Activated naive CD8-positive, alpha-beta T cell (primary cell): ENCODE results near the gene DNASE1L3.
"Not testable (repeated sequence)": the region's sequence is repeated elsewhere in the genome, so short reads cannot be mapped to it uniquely, and the experiment has no call there.

Source experiments
- H3K27ac Mint-ChIP-seq: one replicate; pipeline ENCODE4 v1.8.0; 2021; ENCODE audit warnings: mixed read lengths
- H3K27me3 Mint-ChIP-seq: one replicate; pipeline ENCODE4 v1.8.0; 2021; ENCODE audit warnings: mixed read lengths
- H3K36me3 Mint-ChIP-seq: one replicate; pipeline ENCODE4 v1.8.0; 2021; ENCODE audit warnings: mixed read lengths
- H3K4me1 Mint-ChIP-seq: one replicate; pipeline ENCODE4 v1.8.0; 2021; ENCODE audit warnings: low read depth, mixed read lengths
- H3K4me3 Mint-ChIP-seq: one replicate; pipeline ENCODE4 v1.8.0; 2021; ENCODE audit warnings: mild to moderate bottlenecking, mixed read lengths
- H3K9me3 Mint-ChIP-seq: one replicate; pipeline ENCODE4 v1.8.0; 2021; ENCODE audit warnings: low read depth, mixed read lengths

The DNASE1L3 gene

GRCh38 chr3:58217209-58217811, 6.5 kb upstream of the DNASE1L3 start:
- no peaks in the 10 kb centered on the region for H3K36me3 Mint-ChIP-seq

DNA sequence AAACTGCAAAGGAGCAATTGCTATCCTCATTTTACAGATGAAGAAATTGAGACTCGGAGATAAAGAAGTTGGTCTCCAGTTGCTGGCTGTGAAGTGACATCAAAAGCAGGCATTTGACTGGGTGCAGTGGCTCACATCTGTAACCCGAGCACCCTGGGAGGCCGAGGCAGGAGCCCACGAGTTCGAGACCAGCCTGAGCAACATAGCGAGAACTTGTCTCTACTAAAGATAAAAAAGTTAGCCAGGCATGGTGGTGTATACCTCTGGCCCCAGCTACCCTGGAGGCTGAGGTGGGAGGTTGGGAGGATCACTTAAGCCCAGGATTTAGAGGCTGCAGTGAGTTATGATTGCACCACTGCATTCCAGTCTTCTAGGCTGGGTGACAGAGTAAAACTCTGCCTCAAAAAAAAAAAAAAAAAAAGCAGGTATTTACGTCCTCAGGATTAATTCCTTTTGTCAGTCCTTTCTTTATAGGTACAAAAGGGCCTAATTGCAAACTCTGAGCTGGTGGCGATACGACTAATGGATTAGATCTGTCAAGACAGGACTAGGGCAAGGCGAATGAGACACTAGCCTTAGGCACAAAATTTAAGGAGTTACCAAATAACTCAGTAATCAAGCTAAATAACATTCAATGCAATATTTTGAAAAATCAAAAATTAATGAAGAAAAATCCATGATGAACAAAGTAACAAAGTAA, 5.9 kb upstream of the DNASE1L3 start:
- Mint-ChIP-seq H3K27ac (no peak overlapping the region), H3K27me3 (peaks cover 2% of the 10 kb centered on the region), H3K36me3 (no peaks in the 10 kb centered on the region), H3K4me1 (peaks cover 18% of the 10 kb centered on the region), H3K4me3 (no peak overlapping the region), H3K9me3 (no peaks in the 10 kb centered on the region)

More at GRCh38 chr3:58217209-58217811, 6.5 kb upstream of the DNASE1L3 start:
- peaks cover 2% of the 10 kb centered on the region for H3K27me3 Mint-ChIP-seq
- no peaks in the 10 kb centered on the region for H3K9me3 Mint-ChIP-seq
- H3K4me1 Mint-ChIP-seq = peaks cover 18% of the 10 kb centered on the region
- H3K27ac Mint-ChIP-seq = no peak overlapping the region
- peak overlapping the region; percentile 30 for H3K4me3 Mint-ChIP-seq

DNA sequence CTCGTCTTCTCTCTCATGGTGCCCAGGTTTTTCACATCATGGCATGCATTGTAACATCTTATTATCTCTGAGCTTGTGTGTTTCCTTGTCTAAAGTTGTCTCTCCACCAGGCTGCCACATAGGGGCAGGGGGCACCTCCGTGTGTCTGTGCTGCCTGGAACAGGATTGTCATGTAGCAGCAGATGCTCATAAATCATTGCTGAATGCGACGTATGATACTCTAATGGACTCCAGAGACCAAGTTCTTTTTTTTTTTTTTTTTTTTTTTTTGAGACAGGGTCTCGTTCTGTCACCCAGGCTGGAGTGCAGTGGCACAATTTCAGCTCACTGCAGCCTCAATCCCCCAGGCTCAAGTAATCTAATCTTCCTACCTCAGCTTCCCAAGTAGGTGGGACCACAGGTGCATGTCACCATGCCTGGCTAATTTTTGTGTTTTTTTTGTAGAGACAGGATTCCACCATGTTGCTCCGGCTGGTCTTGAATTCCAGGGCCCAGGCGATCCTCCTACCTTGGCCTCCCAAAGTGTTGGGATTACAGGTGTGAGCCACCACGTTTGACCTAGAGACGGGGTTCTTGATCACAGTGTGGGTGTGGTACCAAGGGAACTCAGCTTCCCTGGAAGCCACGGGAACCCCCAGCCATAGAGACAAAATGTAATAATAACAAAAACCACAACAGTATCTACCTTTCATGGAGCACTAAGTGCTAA, 4.7 kb upstream of the DNASE1L3 start:
- no peaks in the 10 kb centered on the region for H3K36me3 Mint-ChIP-seq
- peaks cover 2% of the 10 kb centered on the region for H3K27me3 Mint-ChIP-seq
- H3K9me3 Mint-ChIP-seq = no peaks in the 10 kb centered on the region
- H3K4me1 Mint-ChIP-seq = peaks cover 18% of the 10 kb centered on the region
- peak overlapping the region; percentile 74 for H3K27ac Mint-ChIP-seq
- no peak overlapping the region for H3K4me3 Mint-ChIP-seq

DNA sequence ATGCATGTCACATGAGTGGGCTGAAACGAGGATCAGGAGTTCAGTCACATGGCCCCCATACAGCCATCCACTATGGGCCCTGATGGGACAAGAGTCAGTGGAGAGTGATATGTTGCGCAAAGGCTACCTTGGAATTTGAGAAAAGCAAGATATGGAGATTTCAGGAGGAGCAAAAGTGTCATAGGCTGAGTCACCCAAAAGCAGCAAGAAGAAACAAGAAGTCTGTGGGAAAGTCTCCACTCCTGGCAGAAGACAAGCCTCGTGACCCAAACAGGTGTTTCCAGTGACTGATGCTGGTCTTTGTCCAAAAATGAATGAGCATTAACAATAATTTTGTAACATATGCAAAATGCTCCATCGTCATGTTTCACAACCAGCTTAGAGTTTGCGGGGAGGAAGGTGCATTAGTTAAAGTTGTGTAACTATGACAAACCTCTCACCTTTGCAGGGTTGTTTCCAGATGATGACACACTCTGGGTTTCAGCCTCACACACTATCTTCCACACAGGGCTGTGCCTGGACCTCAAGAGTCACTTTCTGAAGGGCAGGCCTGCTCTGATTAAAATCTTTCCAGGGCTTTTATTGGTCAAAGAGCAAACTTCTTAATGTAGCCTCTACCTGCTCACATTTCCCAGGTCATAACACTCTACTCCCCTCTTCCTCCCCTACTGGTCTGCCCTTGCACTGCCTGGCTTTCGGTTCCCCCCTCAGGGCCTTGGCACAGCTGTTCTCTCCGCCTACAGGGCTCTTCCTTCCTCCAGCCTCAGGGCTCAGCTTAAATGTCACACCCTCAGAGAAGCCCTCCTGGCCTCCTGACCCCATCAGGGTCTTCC, 3.9 kb upstream of the DNASE1L3 start:
- Mint-ChIP-seq H3K9me3 (no peaks in the 10 kb centered on the region), H3K27ac (peak overlapping the region; percentile 74), H3K27me3 (peaks cover 3% of the 10 kb centered on the region), H3K4me1 (peaks cover 18% of the 10 kb centered on the region), H3K36me3 (no peaks in the 10 kb centered on the region), H3K4me3 (no peak overlapping the region)

GRCh38 chr3:58209933-58210332, 839 bp downstream of the DNASE1L3 start:
- no peaks in the 10 kb centered on the region for H3K9me3 Mint-ChIP-seq
- H3K36me3 Mint-ChIP-seq = no peaks in the 10 kb centered on the region
- peaks cover 3% of the 10 kb centered on the region for H3K27me3 Mint-ChIP-seq
- H3K27ac Mint-ChIP-seq = no peak overlapping the region
- no peak overlapping the region for H3K4me3 Mint-ChIP-seq
- peaks cover 12% of the 10 kb centered on the region for H3K4me1 Mint-ChIP-seq

GRCh38 chr3:58207954-58208353, 2.8 kb downstream of the DNASE1L3 start:
- no peaks in the 10 kb centered on the region for H3K9me3 Mint-ChIP-seq
- peaks cover 4% of the 10 kb centered on the region for H3K4me1 Mint-ChIP-seq
- no peak overlapping the region for H3K4me3 Mint-ChIP-seq
- peaks cover 2% of the 10 kb centered on the region for H3K36me3 Mint-ChIP-seq
- H3K27me3 Mint-ChIP-seq = peaks cover 5% of the 10 kb centered on the region
- no peak overlapping the region for H3K27ac Mint-ChIP-seq

DNA sequence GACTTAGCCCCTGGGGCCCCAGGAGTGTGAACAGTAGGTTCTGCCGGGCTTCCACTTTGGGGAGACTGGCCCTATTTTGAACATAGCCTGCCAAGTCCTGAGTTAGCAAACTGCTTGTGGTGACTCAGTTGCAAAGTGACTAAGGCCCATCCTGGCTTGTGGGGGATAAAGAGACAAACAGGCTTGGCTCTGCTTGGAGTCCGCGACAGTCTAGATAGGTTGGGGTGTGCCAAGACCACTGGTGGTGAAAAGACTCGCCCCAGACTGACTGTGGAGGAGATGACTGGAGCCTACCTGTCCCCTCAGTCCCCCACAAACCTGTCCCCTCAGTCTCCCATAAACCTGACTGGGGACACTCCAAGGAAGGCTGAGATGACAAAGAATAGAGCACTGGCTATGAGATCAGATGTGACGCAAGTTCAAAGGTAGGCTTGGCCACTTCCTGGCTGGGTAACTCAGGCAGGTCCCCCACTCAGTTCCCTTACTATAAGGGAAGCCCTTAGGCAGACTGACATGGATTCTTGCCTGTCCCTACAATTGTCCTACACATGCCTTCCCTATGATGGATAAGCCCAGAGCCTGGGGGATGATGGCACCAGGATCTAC, 4.3 kb downstream of the DNASE1L3 start:
- Mint-ChIP-seq H3K4me3 (no peak overlapping the region), H3K27me3 (peaks cover 5% of the 10 kb centered on the region), H3K9me3 (peaks cover under 1% of the 10 kb centered on the region), H3K27ac (peak overlapping the region; percentile 16), H3K4me1 (peaks cover 5% of the 10 kb centered on the region), H3K36me3 (peaks cover 4% of the 10 kb centered on the region)

DNA sequence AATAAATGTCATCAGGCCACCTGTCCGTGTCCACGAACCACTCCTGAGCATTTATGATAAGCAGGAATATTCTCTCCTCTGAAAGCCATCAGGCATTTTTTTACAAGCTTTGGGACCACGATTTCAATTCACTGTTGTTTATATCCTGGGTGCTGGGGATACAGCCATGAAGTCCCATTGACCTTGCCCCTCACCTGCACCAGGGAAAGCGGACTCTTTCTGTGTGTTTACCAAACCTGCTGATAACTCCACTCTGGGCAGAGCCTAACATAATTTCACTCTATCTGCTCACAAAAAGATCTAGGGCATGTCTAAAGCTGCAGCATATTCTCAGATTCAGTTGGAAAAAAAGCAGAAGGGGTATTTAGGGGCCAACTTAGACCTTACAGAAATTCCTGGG, 4.8 kb downstream of the DNASE1L3 start:
- H3K36me3 Mint-ChIP-seq = peaks cover 6% of the 10 kb centered on the region
- peaks cover 5% of the 10 kb centered on the region for H3K27me3 Mint-ChIP-seq
- H3K9me3 Mint-ChIP-seq = peaks cover 4% of the 10 kb centered on the region
- H3K4me3 Mint-ChIP-seq = no peak overlapping the region
- peaks cover 10% of the 10 kb centered on the region for H3K4me1 Mint-ChIP-seq
- H3K27ac Mint-ChIP-seq = peak overlapping the region; percentile 16

GRCh38 chr3:58204720-58205119, 6.1 kb downstream of the DNASE1L3 start:
- Mint-ChIP-seq H3K4me1 (peaks cover 15% of the 10 kb centered on the region), H3K36me3 (peaks cover 6% of the 10 kb centered on the region), H3K4me3 (no peak overlapping the region), H3K27ac (no peak overlapping the region), H3K9me3 (peaks cover 4% of the 10 kb centered on the region), H3K27me3 (peaks cover 4% of the 10 kb centered on the region)

DNA sequence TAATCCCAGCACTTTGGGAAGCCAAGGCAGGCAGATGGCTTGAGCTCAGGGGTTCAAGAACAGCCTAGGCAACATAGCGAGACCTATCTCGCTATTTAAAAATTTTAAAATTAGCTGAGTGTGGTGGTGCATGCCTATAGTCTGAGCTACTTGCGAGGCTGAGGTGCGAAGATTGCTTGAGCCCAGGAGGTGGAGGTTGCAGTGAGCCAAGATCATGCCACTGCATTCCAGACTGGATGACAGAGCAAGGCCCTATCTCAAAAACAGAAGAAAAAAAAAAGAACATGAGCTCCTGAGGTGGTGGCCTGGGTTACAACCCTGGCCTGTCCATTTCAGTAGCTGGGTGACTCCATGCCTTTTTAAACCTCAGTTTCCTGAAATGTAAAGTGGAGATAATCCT, 7.2 kb downstream of the DNASE1L3 start:
- H3K36me3 Mint-ChIP-seq = peaks cover 6% of the 10 kb centered on the region
- H3K4me3 Mint-ChIP-seq = no peak overlapping the region
- H3K27me3 Mint-ChIP-seq = peaks cover 5% of the 10 kb centered on the region
- no peak overlapping the region for H3K27ac Mint-ChIP-seq
- H3K4me1 Mint-ChIP-seq = peaks cover 15% of the 10 kb centered on the region
- H3K9me3 Mint-ChIP-seq = peaks cover 4% of the 10 kb centered on the region

GRCh38 chr3:58202917-58203360, 7.8 kb downstream of the DNASE1L3 start:
- peaks cover 6% of the 10 kb centered on the region for H3K36me3 Mint-ChIP-seq
- H3K4me3 Mint-ChIP-seq = no peak overlapping the region
- H3K9me3 Mint-ChIP-seq = peaks cover 4% of the 10 kb centered on the region
- no peak overlapping the region for H3K27ac Mint-ChIP-seq
- peaks cover 15% of the 10 kb centered on the region for H3K4me1 Mint-ChIP-seq
- peaks cover 5% of the 10 kb centered on the region for H3K27me3 Mint-ChIP-seq

- not testable (repeated sequence) for H3K27me3 Mint-ChIP-seq, H3K27ac Mint-ChIP-seq, H3K36me3 Mint-ChIP-seq, H3K4me3 Mint-ChIP-seq, H3K9me3 Mint-ChIP-seq
- H3K4me1 Mint-ChIP-seq = peaks cover 10% of the 10 kb centered on the region
These were observed 9.3 kb downstream of the DNASE1L3 start for GRCh38 chr3:58201451-58201850.

DNA sequence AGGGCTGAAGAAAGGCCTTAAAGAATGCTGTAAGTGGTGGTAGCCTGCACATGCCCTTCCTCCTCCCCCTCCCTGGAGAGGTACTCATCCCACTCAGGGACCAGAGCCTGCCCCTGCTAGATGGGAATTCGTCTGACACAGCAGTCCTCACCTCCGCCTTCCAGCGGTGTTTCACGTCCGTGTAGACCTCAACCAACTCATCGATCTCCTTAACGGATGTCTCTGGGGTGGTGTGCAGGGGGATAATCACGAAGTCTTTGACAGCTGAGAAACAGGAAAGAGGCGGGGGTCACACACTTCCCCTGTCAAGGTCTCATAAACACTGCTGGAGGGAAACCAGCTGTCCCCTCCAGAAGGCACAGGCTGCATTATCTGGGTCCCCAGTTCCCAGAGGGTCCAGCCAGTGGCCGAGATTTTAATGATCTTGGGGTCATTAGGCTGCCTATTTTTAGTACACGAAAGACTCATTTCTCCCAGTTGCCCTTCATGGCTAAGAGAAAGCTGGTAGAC, 9.9 kb downstream of the DNASE1L3 start:
- peaks cover 10% of the 10 kb centered on the region for H3K4me1 Mint-ChIP-seq
- peaks cover 5% of the 10 kb centered on the region for H3K27me3 Mint-ChIP-seq
- peaks cover 6% of the 10 kb centered on the region for H3K36me3 Mint-ChIP-seq
- H3K27ac Mint-ChIP-seq = no peak overlapping the region
- H3K9me3 Mint-ChIP-seq = peaks cover 4% of the 10 kb centered on the region
- no peak overlapping the region for H3K4me3 Mint-ChIP-seq

DNA sequence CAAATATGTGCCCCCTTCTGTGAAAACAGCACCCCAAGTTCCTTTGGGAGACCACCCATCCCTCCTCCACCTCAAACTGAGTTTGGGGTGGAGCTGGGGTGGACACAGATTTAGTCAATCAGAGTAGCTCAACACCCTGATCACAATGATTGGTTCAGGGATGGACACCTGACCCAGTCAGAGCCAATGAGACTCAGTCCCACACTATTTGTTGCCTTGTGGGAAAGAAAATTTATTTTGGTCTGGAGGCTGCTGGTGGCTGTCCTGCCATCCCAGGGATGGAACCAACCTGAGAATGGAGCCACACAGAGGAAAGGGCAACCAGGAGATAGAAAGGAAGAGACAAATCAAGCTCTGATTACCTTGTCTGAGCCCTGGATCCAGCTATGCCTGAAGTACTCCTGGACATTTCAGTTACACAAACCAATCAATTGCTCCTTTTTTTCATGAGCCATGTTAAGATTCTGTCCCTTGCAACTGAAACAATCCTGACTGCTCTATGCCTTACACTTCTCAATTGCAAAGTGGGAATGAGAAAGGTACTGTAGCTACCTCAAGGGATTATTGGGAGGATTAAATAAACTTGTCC, 10.6 kb downstream of the DNASE1L3 start:
- Mint-ChIP-seq H3K4me1 (peaks cover 10% of the 10 kb centered on the region), H3K4me3 (no peak overlapping the region), H3K9me3 (peaks cover 4% of the 10 kb centered on the region), H3K27me3 (peaks cover 5% of the 10 kb centered on the region), H3K27ac (no peak overlapping the region), H3K36me3 (peaks cover 6% of the 10 kb centered on the region)
